BLaER1 treated with 17β-estradiol and CSF1 and Interleukin-3, amounts not matched to agents 10 nM and 100 nM (cell line): ENCODE results near the gene GLDC.

Experiments
- H3K27ac ChIP-seq, 11 experiments: shearing (Covaris generic); formaldehyde crosslinking; 2 replicates each; pipeline ENCODE4 v1.8.1; 2022
- H3K27me3 ChIP-seq, 11 experiments: shearing (Covaris generic); formaldehyde crosslinking; 2 replicates each; pipeline ENCODE4 v1.8.1; 2022
- H3K36me3 ChIP-seq, 11 experiments: shearing (Covaris generic); formaldehyde crosslinking; 2 replicates each; pipeline ENCODE4 v1.8.1; 2022
- H3K4me1 ChIP-seq, 10 experiments: shearing (Covaris generic); formaldehyde crosslinking; 2 replicates each; pipeline ENCODE4 v1.8.1; 2022
- H3K4me2 ChIP-seq, 11 experiments: shearing (Covaris generic); formaldehyde crosslinking; 2 replicates each; pipeline ENCODE4 v1.8.1; 2022
- H3K4me3 ChIP-seq, 10 experiments: shearing (Covaris generic); formaldehyde crosslinking; 2 replicates each; pipeline ENCODE4 v1.8.1; 2022
- H3K9ac ChIP-seq, 11 experiments: shearing (Covaris generic); formaldehyde crosslinking; 2 replicates each; pipeline ENCODE4 v1.8.1; 2022
- H3K9me3 ChIP-seq, 11 experiments: shearing (Covaris generic); formaldehyde crosslinking; replicated peaks in 1 of 11; 2 replicates each; pipeline ENCODE4 v1.8.1; 2022
- H4K20me1 ChIP-seq, 11 experiments: shearing (Covaris generic); formaldehyde crosslinking; 2 replicates each; pipeline ENCODE4 v1.8.1; 2022
- Cebpa-rat ChIP-seq, 11 experiments: shearing (Covaris generic); IDR thresholded peaks; 2 replicates each; pipeline ENCODE4 v1.8.1; 2022

The GLDC gene

DNA sequence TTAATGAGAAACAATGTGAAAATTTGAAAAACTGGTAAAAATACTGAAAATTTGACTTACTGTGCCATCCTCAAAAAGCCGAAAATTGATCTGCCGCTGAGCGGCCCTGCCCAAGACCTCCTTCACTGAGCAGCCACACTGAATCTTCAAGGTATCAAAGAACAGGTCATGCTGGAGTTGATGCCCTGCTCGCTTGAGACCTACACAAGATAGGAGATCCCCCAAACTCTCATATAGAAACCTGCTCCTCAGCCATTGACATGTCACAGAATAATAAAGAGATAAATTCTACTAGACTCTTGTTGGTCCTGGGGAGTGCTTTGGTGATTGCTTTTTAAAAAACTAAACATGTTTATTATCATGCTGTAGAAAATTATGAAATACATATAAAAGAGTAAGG is 52.7 kb downstream of the GLDC start:
- no peaks in the 10 kb centered on the region for H3K27me3 ChIP-seq
- H3K4me3 ChIP-seq = no peak overlapping the region
- no peaks in the 10 kb centered on the region for H4K20me1 ChIP-seq
- peaks cover 0 to 90% (median 63%) of the 10 kb centered on the region in 11 experiments; a peak in 13 of 22 replicates for H3K36me3 ChIP-seq
- H3K4me1 ChIP-seq = peaks cover 9 to 24% (median 12%) of the 10 kb centered on the region in 10 experiments; a peak in 19 of 20 replicates
- H3K27ac ChIP-seq = no peak overlapping the region
- H3K9ac ChIP-seq = no peak overlapping the region
- H3K9me3 ChIP-seq = no peaks in the 10 kb centered on the region
- no peak for TF ChIP-seq Cebpa-rat (IDR thresholded peaks at IDR 0.05)
- H3K4me2 ChIP-seq = no peak overlapping the region

DNA sequence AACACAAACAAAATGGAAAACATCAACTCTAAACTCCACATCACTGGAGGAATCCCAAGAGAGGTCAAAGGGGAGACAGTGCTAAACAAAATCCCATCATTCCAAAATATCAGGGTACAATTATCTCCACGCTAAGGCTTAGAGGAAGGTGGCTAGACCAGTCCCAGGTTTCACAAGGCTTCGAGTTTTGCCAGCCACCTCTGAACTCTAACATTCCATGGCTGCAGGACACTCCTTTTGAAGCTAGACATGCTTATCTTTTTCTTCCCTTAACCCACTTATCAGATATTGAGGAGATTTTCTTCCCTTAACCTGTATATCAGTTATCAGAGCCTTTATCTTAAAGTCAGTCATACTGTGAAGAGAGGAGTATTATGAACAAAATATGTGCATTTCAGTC is 53.3 kb downstream of the GLDC start:
- Histone ChIP-seq H3K9ac (no peak overlapping the region), H3K27ac (no peak overlapping the region), H3K9me3 (no peaks in the 10 kb centered on the region), H3K4me2 (no peak overlapping the region), H3K4me3 (no peak overlapping the region), H3K27me3 (no peaks in the 10 kb centered on the region), H4K20me1 (no peaks in the 10 kb centered on the region), H3K4me1 (peaks cover 9 to 24% (median 12%) of the 10 kb centered on the region in 10 experiments; a peak in 19 of 20 replicates), H3K36me3 (peaks cover 0 to 89% (median 59%) of the 10 kb centered on the region in 11 experiments; a peak in 13 of 22 replicates)
- TF ChIP-seq Cebpa-rat (IDR thresholded peaks at IDR 0.05) = no peak

DNA sequence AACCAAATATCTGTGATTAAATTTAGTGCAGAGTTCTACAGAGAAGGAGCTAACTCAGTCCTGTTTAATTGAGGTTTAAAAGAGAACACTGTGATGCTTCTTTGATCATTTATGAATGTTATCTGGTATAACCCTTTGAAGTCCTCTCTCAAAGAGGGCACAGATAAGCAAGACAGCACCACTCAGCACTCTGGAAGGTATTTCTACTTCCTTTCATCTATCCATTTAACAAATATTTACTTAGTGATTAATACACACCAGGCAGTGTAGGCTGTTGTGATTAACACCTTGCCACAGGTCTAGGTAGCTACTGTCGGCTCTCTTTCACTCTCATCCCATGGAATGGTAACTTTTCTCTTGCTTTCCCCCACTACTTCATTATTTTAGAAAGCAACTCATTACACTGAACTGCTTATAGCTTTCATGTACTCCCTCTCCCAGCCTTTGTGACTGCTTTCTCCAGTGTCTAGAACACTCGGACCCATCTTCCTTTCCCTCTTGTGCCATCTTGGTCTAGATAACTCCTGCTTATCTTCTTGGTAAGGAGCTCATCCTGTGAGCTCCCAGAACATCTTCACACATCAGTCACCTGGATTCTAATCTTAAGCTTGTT is 54.7 kb downstream of the GLDC start:
- 0 out of 22 replicates have a peak overlapping the region, but pooled peaks of 1 of the 11 experiments have one; percentile 33 for H3K27ac ChIP-seq
- peaks cover 9 to 19% (median 12%) of the 10 kb centered on the region in 10 experiments; a peak in 19 of 20 replicates for H3K4me1 ChIP-seq
- no peak overlapping the region for H3K4me3 ChIP-seq
- no peaks in the 10 kb centered on the region for H4K20me1 ChIP-seq
- peak overlapping the region in 10 of 11 experiments; percentile 3 to 63 (median 34); a peak in 17 of 22 replicates for H3K4me2 ChIP-seq
- no peaks in the 10 kb centered on the region for H3K27me3 ChIP-seq
- peaks cover 0 to 92% (median 59%) of the 10 kb centered on the region in 11 experiments; a peak in 14 of 22 replicates for H3K36me3 ChIP-seq
- H3K9me3 ChIP-seq = no peaks in the 10 kb centered on the region
- TF ChIP-seq Cebpa-rat (IDR thresholded peaks at IDR 0.05) = no peak
- no peak overlapping the region for H3K9ac ChIP-seq

DNA sequence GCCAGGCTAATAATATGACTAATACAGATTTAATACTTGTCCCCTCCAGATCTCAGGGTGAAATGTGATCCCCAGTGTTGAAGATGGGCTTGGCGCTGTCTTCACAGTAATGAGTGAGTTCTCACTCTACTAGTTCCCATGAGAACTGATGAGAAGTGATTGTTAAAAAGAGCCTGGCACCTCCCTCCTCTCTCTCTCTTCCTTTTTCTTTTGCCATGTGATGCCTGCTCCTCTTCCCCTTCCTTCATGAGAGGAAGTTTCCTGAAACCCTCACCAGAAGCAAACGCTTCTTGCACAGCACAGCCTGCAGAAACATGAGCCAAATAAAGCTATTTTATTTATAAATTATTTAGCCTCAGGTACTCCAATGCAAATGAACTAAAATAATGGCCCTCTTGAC is 55.2 kb downstream of the GLDC start:
- Histone ChIP-seq H3K4me2 (peak overlapping the region in 10 of 11 experiments; percentile 3 to 63 (median 34); a peak in 17 of 22 replicates), H3K9ac (no peak overlapping the region), H3K36me3 (peaks cover 0 to 92% (median 54%) of the 10 kb centered on the region in 11 experiments; a peak in 14 of 22 replicates), H4K20me1 (no peaks in the 10 kb centered on the region), H3K4me1 (peaks cover 9 to 14% (median 12%) of the 10 kb centered on the region in 10 experiments; a peak in 19 of 20 replicates), H3K4me3 (no peak overlapping the region), H3K27me3 (no peaks in the 10 kb centered on the region), H3K9me3 (no peaks in the 10 kb centered on the region), H3K27ac (0 out of 22 replicates have a peak overlapping the region, but pooled peaks of 1 of the 11 experiments have one; percentile 33)
- TF ChIP-seq Cebpa-rat (IDR thresholded peaks at IDR 0.05) = no peak

DNA sequence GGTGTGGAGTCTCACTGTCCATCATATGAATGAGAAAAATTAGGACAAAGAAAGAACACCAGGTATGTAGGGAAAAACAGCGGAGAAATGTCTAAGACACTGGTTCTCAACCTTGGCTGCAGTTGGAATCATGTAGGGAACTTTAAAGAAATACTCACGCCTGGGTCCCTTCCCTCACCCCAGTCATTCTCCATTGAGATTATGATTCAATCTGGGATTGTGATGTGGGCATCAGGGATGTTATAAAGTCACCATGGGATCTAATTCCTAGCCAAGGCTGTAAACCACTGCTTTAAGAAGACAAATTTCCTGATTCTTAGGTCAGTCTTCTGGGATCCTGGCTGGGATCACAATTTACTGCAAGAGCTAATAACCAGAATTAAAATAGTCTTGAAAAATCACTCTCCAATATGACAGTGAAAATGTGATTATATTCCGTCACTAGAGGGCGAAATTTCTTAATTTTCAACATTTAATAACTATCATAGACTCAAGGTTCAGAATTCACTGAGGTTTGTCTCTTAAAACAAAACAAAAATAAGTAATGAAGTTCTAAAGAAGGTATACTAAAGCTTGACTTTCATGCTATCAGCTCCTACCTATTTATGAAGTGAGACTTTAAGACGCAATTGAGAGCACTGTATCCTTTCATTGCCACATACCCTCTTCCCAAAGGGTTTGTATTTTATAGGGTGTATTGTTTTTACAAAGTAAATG is 60.5 kb downstream of the GLDC start:
- Histone ChIP-seq H4K20me1 (no peaks in the 10 kb centered on the region), H3K4me1 (peaks cover under 1 to 22% (median 4%) of the 10 kb centered on the region in 10 experiments; a peak in 16 of 20 replicates), H3K9me3 (no peaks in the 10 kb centered on the region), H3K9ac (no peak overlapping the region), H3K27me3 (no peaks in the 10 kb centered on the region), H3K27ac (no peak overlapping the region), H3K4me3 (no peak overlapping the region), H3K4me2 (no peak overlapping the region), H3K36me3 (peaks cover 0 to 84% (median 21%) of the 10 kb centered on the region in 11 experiments; a peak in 14 of 22 replicates)
- TF ChIP-seq Cebpa-rat (IDR thresholded peaks at IDR 0.05) = no peak

DNA sequence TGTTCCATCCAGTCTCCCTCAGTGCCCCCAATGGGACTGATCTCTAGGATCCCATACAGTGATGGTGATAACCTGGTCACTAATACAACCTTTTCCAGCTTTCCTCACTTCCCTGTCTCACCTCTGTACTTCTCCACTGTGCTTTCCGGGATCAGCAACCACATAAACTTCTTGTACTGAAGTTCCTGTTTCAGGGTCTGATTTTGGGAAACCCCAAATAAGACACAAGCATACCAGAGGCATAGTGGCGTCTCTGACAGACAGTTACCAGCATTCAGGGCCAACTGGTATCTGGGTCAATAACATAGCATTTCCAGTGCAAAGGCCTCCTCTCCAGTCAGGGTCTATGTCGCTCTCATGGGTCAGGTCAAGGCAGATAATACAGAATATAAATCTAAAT is 64.3 kb downstream of the GLDC start:
- no peaks in the 10 kb centered on the region for H3K27me3 ChIP-seq
- H3K4me3 ChIP-seq = no peak overlapping the region
- no peak for TF ChIP-seq Cebpa-rat (IDR thresholded peaks at IDR 0.05)
- peaks cover 0 to 49% (median 2%) of the 10 kb centered on the region in 11 experiments; a peak in 12 of 22 replicates for H3K36me3 ChIP-seq
- no peak overlapping the region for H3K27ac ChIP-seq
- peak overlapping the region in 3 of 11 experiments; percentile 25 to 52 (median 29); a peak in 4 of 22 replicates for H3K4me2 ChIP-seq
- no peak overlapping the region for H3K9ac ChIP-seq
- H3K4me1 ChIP-seq = peaks cover 0 to 18% (median 2%) of the 10 kb centered on the region in 10 experiments; a peak in 8 of 20 replicates
- H3K9me3 ChIP-seq = no peaks in the 10 kb centered on the region
- H4K20me1 ChIP-seq = no peaks in the 10 kb centered on the region

DNA sequence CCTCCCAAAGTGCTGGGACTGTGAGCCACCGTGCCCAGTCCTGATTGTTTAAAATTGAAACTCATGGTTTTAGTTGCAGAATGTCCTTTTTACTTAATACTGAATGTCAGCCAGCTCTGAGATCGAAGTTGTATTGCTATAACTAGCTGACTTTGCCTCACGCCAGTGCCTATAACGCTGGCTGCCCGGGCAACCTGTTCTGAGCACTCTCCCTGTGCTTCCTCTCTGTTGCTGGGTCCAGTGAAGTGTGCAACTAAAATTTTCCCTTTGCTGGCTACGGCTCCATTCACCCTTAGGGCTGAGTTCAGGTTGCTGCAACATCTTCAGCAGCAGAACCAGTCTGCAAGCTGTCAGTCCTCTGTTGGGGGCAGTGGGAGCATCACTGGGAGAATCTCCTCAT is 65.9 kb downstream of the GLDC start:
- no peaks in the 10 kb centered on the region for H3K27me3 ChIP-seq

DNA sequence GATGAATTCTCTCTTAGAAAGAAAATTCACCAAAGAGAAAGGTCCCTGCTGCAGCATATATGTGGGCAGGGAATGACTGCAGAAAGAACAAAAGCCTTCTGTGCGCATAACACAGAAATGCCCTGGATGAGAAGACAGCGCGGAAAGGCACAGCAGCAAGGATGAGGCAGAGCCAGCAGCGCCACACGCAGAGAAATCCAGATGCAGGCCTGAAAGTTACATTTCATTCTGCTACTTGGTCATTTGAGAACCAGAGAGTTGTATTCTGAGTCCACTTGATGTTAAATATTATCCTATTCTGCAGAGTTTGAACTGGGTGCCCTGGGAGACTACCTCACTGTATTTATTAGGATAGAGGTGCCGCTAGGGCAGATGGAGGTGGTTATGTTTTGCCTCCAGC is 68.5 kb downstream of the GLDC start:
- no peaks in the 10 kb centered on the region for H4K20me1 ChIP-seq
- no peak for TF ChIP-seq Cebpa-rat (IDR thresholded peaks at IDR 0.05)
- peaks cover 0 to 18% (median 0%) of the 10 kb centered on the region in 11 experiments; a peak in 5 of 22 replicates for H3K36me3 ChIP-seq
- H3K4me3 ChIP-seq = no peak overlapping the region
- no peak overlapping the region for H3K4me2 ChIP-seq
- H3K27ac ChIP-seq = no peak overlapping the region
- H3K9me3 ChIP-seq = no peaks in the 10 kb centered on the region
- no peaks in the 10 kb centered on the region for H3K27me3 ChIP-seq
- H3K9ac ChIP-seq = no peak overlapping the region
- H3K4me1 ChIP-seq = peaks cover 12 to 20% (median 13%) of the 10 kb centered on the region in 10 experiments; a peak in 19 of 20 replicates

More for the DNA sequence above, 65.9 kb downstream of the GLDC start:
- Histone ChIP-seq H3K4me2 (no peak overlapping the region), H3K4me3 (no peak overlapping the region), H3K27ac (no peak overlapping the region), H3K9ac (no peak overlapping the region), H3K36me3 (peaks cover 0 to 37% (median 0%) of the 10 kb centered on the region in 11 experiments; a peak in 9 of 22 replicates), H3K4me1 (peaks cover 12 to 30% (median 15%) of the 10 kb centered on the region in 10 experiments; a peak in 19 of 20 replicates), H3K9me3 (no peaks in the 10 kb centered on the region), H4K20me1 (no peaks in the 10 kb centered on the region)
- no peak for TF ChIP-seq Cebpa-rat (IDR thresholded peaks at IDR 0.05)
